CD4-positive, alpha-beta T cell treated with Interleukin-6 at 100 ng/mL for 8 hours (primary cell): ENCODE measurements around the gene SNN.
A peak's percentile ranks its signal among the peaks of the same experiment; 100 is the strongest.

ENCODE experiments used
- DNase-seq: peaks from one replicate; pipeline ENCODE4 v3.0.0-alpha.2; 2020; ENCODE audit warnings: mixed read lengths, low spot score

The SNN gene

GRCh38 chr16:11667221-11667823 lies 933 bp upstream of the SNN start:
- no peak for DNase-seq

DNA sequence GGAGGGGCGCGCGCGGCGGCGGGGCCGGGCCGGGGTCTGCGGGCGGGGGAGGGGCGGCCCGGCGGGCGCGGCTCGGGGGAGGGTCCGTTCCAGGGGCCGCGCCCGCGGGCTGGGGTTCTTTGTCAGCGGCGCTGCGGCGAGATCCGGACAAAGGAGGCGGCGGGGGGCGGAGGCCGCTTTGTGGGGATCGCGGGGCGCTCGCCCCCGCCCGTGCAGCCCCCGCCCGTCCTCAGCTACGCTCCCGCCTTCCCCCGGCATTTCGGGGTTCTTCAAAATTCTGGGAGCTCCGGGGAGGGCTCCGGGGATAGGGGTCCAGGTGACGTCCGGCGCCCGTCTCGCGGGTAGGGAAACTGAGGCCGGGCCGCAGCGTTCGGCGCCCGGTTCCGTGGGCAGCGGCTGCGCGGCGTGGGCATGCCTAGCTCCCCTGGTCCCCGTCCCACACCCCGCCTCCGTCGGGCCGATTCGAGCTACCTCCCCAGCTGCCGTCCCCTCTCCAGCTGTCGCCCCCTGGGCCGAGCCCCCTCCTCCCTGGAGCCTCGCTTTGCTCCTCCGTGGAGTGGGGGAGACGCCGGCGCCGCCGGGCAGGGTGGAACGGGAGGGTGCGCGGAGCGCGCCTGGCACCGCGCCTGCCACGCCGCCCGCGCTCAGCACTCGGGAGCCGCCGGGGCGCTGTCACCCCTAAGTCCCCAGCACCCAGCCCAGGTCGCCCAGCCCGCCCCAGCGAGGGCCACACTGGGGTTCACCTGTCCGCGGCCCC lies 546 bp downstream of the SNN start:
- no peak for DNase-seq

GRCh38 chr16:11669380-11670146 lies 1.3 kb downstream of the SNN start:
- no peak for DNase-seq

DNA sequence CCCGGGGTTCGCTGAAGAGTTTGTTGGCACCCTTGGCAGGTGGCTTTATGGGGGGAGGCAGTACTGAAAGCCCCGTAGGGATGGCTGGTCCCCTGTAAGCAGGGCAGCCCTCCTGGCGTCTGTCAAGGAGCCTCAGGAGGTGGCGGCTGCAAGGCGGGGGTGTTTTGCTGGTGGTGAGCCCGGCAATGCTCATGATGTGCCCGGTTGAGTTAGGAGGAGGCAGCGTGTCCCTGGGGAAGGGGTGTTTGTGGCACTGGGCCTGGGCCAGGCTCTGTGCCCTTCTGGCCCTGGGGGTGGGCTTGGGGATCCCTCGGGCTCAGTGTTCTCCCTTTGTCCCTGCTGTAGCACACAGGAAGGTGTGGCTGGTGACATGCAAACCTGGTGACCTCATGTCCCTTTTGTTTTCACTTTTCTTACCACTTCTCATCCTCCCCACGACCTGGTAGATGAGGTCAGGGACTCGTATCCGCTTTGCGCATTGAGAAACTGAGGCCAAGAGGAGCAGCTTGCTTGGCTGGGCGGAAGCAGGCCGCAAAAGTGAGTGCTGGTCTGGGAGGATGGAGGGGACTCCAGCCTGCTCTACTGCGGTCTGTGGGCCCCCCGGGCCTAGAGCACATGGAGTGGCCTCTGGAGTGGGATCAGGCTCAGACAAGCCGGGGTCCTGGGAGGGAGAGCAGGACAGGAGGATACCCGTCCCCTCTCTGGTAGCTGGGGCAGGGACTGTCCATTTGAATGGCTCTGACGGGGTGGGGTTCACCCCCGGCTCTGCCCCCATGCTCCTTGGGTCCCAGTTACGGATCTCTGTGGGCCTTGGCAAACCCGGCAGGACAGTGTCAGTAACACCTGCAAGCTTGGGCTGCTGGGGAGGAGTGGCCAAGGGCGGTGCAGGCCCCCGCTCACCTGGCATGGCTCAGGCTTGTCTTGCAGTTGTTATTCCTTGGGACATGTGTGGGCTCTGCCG lies 2.2 kb downstream of the SNN start:
- DNase-seq: peak; percentile 31

GRCh38 chr16:11671271-11671670 lies 3.0 kb downstream of the SNN start:
- no peak for DNase-seq

DNA sequence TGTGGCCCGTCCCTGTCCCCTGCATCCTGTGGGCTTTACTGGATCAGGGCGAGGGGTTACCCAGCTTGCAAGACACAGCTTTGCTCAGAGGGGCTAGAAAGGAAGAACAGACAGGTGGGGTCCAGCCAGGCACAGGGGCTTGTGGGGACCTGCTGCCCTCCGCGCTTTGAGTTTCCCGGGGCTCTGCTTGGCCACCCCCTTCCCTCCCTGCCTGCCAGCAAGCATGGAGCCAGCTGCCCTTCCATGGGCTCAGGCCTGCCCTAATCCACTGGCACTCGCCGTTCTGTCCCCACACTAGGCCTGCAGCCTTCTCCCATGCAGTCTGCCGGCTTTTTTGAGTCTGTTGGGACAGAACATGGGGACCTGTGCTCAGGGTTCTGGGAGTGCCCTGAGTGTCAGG lies 3.4 kb downstream of the SNN start:
- DNase-seq: no peak

GRCh38 chr16:11672206-11673090 lies 4.2 kb downstream of the SNN start:
- peak; percentile 55 for DNase-seq

DNA sequence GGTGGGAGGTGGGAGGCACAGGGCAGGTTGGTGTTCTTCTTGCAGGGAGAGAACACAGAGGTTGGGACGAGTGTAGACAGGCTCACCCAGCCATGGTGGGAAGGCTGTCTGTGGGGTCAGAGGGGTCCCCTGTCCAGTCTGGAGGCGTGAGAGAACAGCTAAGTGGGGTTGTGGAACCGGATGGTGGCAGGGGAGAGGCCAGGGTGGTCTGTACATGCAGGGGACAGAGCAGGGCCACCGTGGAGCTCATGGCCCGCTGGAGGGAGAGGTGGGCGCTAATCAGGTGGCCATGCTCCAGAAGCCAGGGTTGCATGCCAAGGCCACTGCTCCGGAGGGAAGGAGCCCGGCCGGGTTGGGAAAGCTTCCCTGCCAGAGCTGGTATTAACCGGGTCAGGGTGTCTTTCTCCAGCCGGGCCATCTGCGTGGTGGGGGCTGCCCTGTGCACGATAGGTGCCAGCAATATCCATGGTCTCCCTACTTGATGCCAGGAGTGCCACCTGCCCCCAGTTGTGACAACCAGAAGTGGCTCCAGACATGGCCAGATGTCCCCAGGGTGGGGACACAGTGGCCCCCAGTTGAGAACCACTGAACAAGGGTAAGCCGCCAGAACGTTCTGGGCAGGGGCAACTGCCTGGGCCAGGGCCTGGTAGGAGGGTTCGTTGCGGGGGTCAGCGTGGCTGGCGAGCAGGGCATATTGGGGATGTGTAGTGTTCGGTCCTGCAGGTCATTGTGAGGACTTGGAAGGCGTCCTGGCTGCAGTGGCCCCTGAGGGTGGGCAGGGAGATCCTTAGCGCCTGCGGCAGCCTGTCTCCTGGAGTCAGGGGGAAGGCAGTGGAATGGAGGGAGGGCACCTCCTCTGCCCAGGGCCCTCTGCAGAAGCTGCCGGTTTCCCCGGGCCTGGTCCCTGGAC lies 5.1 kb downstream of the SNN start:
- DNase-seq: no peak

GRCh38 chr16:11674001-11674817 lies 6.0 kb downstream of the SNN start:
- no peak for DNase-seq

- DNase-seq: no peak
These were observed 6.7 kb downstream of the SNN start for GRCh38 chr16:11674818-11675560.

DNA sequence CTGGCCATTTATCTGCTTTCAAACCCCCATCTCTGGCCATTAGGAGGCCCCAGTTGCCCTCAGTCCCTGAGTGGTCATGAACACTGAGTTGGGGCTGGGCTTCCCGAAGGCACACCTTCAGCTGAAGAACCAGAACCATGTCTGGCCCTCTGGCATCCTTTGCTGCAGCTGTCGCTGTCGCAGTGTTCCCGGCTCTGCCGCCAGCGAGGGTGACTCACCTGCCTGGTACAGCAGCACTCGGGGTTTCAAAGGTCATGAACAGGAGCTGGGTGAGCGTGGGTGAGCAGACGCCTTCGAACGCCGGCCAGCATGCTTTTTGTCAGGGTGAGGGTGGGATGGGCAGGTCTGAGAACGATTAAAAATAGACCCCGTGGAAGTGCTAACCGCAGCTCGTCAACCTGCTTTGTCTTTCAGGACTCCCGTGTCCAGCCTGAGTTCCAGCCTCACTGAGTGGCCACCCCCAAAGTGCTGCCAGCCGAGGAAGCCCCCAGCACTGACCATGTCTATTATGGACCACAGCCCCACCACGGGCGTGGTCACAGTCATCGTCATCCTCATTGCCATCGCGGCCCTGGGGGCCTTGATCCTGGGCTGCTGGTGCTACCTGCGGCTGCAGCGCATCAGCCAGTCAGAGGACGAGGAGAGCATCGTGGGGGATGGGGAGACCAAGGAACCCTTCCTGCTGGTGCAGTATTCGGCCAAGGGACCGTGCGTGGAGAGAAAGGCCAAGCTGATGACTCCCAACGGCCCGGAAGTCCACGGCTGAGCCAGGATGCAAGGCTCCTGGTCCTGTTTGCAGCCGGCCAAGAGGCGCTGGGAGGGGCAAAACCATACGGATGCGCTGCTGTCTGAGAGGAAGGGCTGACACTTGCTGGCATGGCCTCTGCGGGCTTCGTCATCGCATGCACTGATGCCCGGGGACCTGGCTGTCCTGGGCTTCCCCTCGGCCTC lies 7.6 kb downstream of the SNN start:
- DNase-seq: no peak

DNA sequence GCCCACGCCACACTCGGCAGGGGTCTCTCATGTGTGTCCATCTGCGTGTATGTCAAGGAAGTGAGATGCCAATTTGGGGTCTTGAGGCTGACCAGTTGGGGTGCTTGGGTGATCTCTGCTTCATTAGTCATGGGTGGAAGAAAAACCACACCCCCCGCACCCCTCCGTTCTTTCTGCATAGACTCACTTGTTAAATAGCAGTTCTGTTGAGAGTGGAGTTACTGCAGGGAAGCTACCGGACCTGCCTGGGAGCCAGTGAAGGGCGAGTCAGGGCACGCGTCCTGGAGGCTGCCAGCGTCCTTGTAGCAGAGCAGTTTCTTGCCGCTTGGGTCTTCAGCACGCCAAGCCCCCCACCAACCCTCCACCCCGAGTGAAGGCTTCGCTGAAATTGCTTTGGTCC lies 8.5 kb downstream of the SNN start:
- DNase-seq: no peak

DNA sequence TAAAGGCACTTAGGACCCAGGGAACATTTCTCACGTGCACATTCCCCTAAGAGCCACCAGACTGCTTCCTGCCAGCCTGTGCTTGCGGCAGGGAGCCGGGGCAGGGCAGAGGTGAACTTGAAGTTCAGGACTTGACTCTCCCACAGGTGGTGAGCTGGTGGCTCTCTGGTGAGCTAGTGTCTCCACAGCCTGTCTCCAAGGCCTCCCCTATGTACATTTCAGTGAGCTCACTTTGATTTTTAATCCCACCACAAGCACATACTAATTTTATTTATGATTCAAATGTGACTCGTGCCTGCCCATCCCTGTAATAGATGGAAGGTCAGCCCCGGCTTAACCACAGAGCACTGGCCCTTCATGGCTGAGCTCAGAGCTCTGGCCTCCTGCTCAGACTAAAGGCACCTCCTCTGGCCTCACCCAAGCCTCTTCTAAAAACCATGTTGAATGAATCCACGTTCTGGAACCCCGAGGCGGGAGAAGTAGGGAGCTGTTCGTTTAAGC lies 9.2 kb downstream of the SNN start:
- DNase-seq: no peak

DNA sequence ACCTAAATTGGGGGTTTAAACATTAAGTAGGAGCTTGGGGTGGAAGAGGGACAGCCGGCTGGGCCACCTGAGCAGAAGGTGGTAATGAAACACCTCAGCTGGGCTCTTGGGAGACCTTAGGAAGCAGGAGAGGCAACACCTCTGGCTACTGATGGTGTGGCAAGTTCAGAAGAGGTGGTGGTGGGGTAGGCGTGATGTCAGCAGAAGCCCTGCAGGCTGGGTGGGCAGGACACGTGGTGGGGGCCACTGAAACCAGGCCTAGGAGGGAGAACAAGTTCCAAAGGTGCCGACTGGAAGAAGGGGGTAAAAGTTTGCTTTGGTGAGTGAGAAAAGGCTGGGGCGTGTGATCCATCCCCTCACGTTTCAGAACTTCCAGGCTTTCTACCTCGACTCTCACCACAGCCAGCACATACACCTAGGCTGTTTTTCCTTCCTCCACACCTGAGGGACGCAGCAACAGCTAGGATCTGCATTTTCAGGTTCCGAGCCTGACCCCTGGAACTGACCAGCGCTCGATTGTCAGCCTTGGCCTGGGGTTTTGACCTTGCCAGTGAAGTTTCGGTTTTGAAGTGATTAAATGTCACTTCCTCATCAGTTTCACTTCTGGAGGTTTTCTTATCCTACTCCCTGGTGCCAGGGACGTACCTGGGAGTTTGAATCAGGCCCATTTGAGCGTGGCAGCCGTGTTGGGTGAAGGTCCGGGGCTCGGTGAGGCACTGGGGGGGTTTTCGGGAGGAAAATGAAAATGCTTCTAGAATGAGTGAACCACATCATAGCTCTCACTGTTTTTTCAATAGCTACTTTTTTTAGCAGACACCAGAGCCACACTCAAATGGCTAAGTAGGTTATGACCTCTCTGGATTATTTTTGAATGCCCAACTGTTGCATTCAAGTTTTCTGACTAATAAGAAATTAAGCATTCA lies 10.0 kb downstream of the SNN start:
- DNase-seq: no peak

DNA sequence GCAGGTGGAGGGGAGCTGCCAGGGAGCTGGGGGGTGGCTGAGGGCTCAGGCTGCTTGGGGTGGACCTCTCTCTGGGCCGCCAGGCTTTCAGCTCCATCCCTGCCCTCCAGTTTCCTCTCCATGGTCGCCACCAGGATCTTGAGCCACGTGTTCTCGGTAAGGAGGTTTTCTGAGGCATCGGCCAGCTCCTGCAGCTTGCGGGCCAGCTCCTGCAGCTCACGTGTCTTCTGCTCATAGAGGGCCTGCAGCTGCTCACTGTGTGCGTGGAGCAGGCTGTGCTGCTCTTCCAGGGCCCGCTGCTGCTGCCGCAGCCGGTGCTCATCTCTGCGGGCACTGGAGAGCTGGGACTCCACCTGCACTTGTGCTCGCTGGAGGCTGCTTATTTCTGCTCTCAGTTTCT lies 11.0 kb downstream of the SNN start:
- no peak for DNase-seq
